Measurements from ENCODE around the gene MFAP3L.

MFAP3L gene

DNA sequence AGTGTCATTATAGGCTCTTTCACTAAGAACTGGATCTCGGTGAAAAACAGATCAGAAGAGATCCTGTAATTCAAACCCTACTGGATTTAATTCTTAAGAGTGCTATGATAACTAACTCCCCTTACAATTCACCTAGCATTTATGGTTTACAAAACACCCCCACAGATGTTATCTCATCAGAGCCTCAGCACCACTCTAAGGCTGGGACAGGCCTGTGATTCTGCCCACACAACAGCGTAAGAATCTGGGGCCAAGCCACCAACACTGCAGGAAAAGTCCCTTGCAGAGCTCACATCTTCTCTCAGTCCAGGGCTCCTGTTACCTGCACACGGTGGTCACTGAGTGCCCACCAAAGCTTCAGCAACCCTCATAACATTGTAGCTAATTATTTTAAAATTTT lies 8.9 kb downstream of the MFAP3L start:
- no peak for DNase-seq

DNA sequence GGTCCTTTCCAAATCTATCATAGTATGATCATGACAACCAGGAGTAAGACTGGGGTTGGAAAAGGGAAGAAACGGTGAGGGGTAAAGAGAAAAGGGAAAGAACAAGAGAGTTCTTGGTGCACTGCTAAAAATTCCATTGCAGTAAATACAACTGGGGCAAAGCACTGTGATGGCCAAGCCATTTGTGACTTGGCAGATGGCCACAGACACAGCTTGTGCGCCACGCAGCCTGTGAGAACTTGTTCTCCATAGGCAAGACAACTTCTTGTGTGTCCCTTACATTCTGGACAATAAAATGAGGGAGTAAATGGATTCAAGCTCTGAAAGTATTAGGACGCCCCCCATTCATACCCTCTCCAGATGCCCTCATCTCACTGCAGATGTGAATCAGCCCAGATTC lies 10.9 kb downstream of the MFAP3L start:
- no peak for DNase-seq

DNA sequence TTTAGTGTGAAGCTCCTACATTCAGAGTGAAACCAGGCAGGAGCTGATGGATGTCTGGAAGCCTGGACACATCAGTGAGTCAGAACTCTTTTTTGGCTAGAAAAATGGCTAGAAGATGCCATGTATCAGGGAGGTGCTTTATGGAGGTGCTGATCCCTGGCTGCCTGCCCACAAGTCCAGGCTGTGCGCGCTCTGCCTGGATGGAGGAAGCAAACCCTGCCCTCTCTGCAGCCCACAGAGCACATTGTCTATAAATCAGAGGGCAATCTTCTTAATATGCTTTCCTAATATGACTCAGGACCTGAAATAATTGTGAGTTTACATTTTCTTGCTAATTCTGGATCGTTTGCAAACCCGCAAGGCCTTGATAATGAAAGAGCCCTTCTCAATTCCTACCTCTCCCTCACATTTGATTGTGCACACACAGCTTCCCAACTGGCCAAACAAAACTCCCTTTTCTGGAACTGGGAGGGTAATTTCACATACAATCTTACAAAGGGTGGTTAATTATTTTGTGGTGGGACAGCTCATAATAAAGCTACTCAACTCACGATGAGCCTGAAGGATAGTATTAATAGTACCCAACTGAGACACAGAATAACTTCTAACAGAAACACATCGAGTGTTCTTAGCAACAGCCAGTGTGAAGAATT lies 11.7 kb downstream of the MFAP3L start:
- peak; percentile 18 for DNase-seq

DNA sequence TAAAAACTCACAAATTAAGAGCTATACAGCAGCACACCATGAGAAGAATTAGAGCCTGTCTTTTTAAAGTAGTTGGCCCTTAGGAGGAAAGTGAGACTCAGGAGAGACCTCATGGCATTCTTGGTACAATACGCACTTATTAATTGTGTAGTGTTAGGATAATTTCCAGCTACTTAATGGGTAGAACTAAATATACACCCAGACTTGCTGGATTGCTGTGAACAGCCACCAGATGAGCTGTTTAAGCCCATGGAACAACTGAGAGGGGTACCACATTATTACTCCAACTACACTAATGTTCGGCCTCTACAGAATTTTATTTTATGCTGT lies 13.6 kb downstream of the MFAP3L start:
- no peak for DNase-seq

DNA sequence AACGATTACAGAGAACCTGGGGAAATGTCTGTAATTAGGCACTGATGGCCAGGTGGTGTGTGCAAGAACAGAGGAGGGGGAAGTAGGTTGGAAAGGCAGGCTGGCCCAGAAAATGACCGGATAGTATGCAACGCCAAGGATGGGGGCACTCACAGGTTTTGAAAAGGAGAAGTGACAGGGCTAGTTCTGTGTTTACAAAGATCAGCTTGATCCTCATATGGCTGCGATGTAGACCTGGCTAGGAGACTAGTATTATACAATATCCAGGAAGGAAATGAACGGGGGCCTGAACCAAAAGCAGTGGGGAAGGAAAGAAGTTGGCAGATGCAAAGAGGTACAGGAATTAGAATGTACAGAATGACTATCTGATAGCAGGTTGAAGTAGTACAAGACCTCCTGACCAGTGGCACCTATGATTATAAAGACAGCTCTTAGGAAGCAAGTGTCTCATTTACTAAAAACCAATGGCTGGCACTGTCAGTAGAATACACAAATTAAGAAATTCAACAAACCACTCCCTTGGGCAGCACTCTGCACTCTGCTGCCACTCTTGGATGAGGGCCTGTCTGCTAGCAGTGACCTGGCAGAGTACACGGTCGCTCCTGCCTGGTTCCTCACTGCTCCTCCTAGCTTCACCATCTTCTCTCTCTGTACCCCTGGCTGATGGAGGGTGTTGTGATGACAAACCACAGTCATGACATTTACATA lies 14.1 kb downstream of the MFAP3L start:
- DNase-seq: no peak

DNA sequence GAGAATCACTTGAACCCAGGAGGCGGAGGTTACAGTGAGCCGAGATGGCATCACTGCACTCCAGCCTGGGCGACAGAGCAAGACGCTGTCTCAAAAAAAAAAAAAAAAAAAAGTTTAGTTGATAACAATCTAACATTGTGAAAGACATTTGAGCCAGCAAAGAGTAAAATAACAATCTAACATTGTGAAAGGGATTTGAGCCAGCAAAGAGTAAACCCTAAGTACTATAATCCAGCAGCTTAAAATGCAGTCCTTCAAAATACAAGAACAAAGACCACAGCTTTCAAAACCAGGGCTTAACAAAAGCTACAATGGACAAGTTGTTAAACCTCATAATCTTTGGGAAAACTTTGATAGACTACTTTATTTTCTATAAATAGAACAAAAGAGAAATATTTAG lies 16.9 kb downstream of the MFAP3L start:
- no peak for DNase-seq

DNA sequence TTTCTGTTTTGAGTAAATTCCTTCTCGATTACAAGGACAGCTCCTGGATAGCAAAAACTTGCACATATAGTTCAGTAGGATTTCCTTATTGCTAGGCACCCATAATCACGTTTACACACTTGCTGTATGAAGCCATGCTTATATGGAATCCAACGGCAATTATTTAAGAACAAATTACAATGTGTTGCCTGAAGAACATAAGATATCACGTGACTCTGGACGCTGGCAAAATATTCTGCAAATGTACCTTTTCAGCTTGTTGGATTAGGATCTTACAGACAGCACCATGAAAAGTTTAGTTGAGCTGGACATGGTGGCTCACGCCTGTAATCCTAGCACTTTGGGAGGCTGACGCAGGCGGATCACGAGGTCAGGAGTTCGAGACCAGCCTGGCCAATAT lies 17.4 kb downstream of the MFAP3L start:
- no peak for DNase-seq

DNA sequence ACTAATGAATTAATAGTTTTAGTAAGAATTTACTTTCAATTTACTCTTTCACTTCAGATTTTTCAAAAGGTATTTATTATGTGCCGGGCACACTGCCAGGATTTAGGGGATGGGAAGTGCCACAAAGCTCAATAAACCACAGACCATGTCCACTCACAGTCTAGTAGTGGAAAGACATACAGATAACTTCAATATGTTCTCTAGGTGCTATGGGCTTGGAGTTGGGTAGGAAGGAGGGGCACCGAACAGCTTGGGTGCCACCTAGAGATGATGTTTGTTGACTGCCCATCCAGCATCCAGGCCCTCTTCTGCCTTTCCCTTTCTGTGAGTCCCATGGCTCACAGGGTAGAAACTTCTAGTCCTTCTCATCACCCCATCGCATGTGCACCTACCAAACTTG lies 17.8 kb downstream of the MFAP3L start:
- DNase-seq: peak; percentile 20

DNA sequence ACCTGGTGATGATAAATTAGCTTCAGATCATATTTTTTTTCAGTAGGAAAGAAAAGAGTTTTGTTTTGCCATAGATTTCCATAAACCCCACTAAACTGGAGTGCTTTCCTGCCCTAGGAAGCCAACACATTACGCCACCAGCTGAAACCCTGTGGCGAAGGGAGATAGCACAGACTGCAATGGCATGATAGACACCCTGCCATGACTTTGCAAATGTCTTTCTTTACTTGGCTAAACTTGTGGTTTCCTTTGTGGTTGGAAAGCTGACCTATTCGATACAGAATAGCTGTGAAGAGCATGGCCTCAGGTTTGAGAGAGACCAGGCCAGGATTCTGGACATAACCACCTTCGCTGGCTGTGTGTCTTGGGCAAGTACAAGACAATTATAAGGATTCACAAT lies 19.1 kb downstream of the MFAP3L start:
- no peak for DNase-seq

DNA sequence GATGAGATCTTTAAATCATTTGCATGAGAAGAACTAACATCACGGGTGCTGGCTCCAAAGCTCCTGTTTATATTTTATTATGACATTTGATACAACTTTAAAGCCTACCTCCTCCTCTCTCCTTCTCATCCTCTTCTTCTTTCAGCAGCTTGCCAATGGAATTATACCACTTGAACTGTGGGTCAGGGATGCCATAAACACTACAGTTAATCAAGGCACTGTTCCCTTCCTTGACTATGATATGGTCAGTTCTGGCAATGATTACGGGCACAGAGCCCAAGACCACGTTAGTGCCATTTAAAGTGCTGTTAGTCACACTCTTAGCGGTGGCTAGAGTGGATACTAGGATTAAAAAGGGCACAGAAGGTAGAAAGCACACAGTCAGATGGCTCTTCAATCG lies 20.7 kb downstream of the MFAP3L start:
- DNase-seq: no peak

DNA sequence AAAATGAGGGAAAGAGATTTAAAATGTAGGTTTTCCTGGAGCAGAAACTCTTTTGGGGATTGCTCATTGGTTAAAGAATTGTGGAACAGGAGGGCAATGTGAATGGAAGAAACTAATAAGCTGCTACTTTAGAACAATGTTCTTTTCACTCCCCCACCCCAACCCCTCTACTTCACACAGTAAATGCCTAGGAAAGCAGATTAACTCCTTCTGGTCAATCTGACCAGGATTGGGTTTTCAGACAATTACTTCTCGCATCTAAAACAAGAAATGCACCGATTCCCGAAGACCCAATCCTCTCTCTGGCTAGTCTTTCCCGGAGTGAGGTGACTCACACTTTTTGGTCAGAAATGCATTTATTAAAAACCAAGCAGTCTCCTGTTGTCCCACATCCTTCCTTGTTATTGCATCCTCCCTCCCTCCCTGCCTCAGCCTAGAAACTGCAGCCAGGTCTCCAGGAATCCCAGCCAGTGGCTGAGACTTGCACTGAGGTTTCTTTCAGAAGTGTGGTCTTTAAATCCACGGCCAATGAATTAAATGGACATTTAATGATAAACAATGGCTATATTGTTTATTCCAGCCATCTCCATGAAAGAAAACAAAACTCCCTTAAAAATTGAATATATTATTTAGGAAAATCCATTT lies 21.4 kb downstream of the MFAP3L start:
- peak; percentile 33 for DNase-seq

DNA sequence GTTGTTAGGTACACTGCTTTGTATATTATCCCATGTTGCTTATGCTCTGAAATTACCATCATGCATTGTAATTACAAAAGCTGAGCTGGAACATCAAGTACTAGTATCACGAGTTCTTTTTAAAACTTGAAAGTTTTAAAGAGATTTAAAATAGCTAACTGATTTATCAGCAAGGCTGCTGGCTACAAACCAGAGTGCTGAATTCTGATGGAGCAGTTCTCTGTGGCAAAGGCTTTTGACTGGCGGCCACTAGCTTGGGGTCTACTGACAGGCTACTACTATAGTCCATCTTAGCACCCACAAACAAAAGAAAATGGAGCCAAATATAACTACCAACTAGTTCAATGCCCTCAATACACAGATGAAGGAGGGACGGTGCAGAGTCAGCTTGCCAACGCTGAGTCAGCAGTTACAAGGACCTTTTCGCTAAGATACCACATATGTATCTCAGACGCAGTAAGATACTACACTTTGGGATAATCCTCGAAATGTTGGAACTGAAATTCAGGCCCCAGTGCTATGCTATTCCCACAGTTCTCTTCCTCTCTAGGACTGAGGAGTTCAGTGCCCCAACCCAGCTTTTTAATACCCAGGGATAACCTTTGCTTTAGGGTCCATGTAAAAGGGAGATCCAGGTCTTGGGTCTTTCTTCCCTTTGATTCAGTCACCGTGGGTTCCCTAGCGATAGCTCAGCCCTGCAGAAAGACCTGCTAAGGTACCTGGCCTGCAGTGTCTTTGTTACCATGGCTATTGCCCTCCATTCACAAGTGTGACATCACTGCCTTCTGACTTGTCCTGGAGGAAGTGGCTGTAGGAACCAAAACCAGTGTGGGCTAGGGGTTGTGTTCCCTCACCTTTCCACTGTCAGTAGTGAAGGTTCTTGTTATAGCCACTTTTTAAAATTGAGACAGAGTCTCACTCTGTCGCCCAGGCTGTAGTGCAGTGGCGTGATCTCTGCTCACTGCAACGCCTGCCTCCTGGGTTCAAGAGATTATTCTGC lies 22.8 kb downstream of the MFAP3L start:
- DNase-seq: no peak

DNA sequence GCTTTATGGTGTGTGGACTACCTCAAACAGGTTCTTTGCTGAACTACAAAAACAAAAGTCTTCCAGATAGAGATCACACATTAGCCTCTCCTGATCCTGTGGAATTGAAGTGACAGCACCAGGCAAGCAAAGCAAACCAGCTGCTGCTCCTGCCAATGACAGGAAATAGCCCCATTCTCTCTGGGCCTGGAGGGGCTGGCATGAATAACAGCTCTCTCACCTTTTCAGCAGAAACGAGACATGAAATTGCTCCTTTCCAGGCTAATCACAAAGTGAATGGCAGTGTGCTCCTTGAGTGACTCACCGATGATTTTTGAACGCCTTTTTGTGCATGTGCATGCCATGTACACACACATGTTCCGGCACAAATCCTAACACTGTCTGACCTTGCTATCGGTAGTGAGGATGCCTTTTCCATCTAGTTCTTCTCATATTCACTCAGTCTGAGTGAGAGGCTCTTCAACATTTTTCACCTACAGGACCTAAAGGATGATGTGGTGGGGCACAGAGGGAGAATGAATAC lies 24.4 kb downstream of the MFAP3L start:
- DNase-seq: no peak

DNA sequence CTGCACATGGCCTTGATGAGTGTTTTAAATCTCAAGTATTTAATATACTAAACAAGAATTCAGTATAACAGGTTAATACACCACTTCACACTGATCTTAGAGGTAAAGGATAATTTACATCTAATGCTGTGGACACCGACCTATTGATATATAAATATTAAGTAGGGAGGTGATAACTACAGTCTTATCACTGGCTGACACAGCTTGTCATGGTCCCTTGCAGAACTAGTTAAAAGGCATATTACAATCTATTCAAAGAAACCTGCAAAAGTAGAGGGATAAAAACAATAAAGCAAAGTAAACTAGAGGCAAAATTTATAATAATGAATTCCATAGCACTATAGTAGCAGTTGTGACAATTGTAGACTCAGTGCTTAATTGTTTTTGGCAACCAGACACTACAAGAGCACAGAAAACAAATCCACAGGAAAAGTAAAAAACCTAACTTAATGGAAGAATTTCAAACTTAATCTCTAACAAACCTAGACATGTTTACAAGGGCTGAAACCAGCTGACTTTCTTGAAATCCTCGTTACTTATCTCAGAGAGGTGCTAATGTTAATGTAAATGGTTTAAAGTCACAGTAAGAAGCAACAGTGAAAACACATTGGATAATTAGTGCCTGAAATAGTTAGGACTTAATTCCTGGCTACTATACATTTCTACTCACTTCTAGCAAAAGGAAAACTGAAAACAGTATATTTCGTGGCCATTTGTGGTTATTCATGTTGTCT lies 25.0 kb downstream of the MFAP3L start:
- no peak for DNase-seq

DNA sequence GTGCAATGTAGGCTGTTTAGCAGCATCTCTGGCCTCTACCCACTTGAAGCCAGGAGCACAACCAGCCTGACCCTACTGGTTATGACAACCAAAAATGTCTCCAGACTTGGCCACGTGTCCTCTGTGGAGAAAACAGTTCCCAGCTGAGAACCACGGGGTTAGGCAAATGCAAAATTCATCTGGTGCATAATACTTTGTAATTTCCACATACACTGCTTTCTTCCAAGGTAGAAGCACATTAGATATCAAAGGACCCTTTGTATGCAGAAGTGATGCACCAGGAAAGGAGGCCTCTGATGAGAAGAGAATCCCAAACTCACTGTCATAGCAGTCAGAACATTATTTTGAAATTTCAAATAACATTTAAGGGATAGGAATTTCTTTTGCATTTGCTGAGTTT lies 26.3 kb downstream of the MFAP3L start:
- no peak for DNase-seq

DNA sequence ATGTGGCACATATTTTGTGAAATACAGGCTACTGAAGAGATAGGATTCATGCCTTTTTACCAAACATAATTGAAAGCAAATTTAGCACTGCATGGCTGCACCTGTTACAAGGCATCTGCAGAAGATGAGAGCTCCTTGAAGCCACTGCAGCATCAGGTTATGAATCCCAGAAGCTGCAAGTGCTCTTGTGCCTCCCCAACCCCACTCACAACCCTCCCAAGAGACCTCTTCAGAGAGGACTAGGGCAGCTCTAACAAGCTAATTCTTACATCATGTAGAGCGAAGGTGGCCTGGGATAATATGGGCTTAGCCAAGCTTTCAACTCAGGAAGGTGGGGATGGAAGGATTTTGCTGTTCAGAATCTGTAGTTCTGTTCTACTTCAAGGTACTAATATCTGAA lies 27.2 kb downstream of the MFAP3L start:
- no peak for DNase-seq

DNA sequence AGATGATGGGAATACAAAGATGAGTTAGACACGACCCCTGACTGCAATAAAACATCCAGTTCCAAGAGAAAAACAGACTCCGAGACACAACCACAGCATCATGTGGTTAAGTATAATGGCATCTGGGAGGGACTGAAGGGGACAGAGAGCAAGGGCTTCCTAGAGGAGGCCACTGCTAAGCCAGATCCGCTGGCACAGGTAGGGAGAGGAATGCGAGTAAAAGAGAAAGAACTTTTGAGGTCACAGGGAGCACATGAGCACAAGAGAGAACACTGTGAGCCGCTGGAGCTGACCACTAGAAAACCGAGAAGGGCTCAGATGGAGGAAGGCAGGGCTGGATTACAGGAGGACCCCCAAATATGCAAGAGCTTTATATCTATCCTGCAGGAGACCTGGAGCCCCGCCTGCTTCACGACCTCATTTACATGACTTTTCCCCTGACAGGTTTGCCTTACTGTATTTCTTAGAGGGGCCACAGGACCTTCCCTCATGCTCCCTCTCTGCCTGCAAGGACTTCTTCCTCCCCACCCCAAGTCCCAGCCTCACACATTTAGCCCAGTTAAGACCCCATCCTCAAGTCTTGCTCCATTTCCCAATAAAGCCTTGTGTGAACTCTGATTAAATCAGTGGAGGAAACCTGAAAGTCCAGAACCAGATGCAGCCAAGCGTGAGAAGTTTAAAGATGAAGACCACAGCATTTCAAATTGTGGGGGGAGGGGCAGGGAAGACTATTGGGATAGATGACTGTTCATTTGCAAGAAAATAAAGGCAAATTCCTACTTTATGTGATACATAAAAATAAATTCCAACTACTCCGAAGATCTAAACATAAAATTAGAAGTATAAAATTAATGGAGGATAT lies 29.6 kb downstream of the MFAP3L start:
- DNase-seq: no peak

DNA sequence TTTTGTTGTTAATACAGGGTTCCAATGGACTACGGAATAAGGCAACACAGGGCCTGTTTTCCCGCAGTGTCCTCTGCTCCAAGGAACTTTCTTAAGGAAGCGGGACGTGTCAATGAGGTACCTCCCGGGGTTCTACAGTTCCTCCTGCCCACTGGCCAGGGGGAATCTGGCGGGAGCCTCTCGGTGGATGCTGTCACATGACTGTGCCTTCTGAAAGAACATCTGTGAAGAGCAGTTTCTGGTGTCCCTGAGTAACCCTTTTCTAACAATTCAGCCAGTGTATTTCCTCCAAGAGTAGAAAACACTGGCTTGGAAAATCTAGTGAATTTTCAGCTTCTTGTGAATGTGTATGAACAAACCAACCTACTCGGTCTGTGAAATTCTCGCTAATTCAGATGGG lies 32.7 kb downstream of the MFAP3L start:
- DNase-seq: no peak

DNA sequence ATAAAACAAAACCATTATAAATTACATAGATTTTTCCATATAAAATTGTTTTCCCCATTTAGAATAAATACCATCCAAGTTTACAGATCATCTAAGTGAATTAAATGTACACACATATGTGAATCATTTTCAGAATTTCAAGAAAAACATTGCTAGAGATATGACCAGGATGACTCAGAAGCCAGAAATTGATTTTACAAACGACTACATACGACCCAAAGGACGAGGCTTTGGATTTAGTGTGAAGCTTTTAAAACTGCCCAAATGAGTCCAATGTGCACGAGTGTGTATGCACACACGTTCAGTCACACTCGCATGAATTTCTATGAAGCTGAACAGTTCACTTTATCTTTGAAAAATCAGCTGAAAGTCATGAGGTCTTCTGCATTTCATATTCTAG lies 37.9 kb downstream of the MFAP3L start:
- peak; percentile 40 for DNase-seq

DNA sequence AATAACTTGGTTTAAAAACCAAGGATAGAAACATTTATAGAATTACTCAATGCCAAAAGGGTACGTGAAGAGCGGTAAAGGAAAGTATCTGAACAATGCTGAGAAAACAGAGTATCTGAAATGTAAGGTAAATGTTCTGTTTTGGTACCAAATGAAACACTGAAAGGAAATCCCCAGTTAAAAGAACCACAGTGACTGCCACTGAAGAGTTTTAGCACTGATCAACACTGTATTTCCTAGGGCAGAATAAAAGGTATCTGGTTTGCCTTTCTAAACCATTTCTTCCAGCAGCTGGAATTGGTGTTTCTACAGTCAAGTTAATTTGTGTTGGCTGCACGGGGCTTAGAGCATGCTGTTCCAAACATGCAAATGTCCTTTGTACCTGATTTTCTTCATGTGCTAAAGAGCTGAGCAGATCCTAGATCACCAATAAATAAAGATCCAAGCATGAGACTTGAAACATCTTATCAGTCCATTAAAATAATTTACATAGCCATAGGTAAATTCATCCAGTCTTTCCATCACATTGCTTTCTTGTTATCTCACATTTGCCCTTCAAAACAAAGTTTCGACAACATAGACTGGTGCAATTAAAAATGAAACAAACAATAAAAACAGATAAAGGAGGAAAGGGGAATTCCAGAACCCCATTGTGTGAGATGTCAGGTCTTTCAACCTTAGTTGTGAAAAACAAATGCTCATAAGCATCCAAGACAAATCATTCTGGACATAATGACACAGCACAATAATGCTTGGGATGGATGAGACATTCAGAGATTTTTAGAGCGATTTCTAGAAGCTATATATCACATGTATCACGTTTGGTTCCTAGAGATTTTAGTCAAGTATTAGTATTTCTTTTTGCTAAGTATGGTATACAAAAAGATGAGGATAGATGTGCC lies 38.6 kb downstream of the MFAP3L start:
- DNase-seq: no peak

Data from EL (cell line).